MCF 10A (cell line): Measurements from ENCODE around the gene POLR3K. TPM values are rescaled to one million over a fixed set of nuclear protein-coding genes. Genes with fewer than 3 reads are reported as not detected.
"Not testable (repeated sequence)": the region's sequence is repeated elsewhere in the genome, so short reads cannot be mapped to it uniquely, and the experiment has no call there.

Experiments
- BruUV-seq: library from RNA; stranded (reverse); fragments of 400-500 nt; replicated peaks from 2 replicates; lab custom pipeline; 2021; lab: Mats Ljungman, UMichigan
- CTCF ChIA-PET: fragments of 300-600 bp; sonication (Branson Sonifier 250); formaldehyde crosslinking; extraction: SDS; loops from one replicate; lab custom pipeline; 2021; ENCODE audit warnings: antibody characterized with exemption, inconsistent platforms; lab: Yijun Ruan, JAX
- POLR2A ChIA-PET: fragments of 300-600, 350-650 bp; sonication (Branson Sonifier 250); formaldehyde crosslinking; extraction: SDS; loops from one replicate; lab custom pipeline; 2020; ENCODE audit warnings: antibody characterized with exemption, inconsistent platforms; lab: Yijun Ruan, JAX
- DNase-seq: peaks from one replicate; pipeline ENCODE4 v3.0.0-alpha.2; 2018; ENCODE audit not compliant: unreplicated experiment
- H3K27ac Mint-ChIP-seq: one replicate; pipeline ENCODE4 v1.8.0; 2022; ENCODE audit warnings: mild to moderate bottlenecking, low read depth, mixed read lengths; ENCODE audit not compliant: unreplicated experiment
- H3K27me3 Mint-ChIP-seq: one replicate; pipeline ENCODE4 v1.8.0; 2022; ENCODE audit warnings: mixed read lengths; ENCODE audit not compliant: insufficient read depth, unreplicated experiment
- H3K36me3 Mint-ChIP-seq: one replicate; pipeline ENCODE4 v1.8.0; 2022; ENCODE audit warnings: mild to moderate bottlenecking, moderate library complexity, mixed read lengths; ENCODE audit not compliant: insufficient read depth, unreplicated experiment
- H3K4me1 Mint-ChIP-seq: one replicate; pipeline ENCODE4 v1.8.0; 2022; ENCODE audit warnings: mixed read lengths; ENCODE audit not compliant: insufficient read depth, unreplicated experiment
- H3K4me3 Mint-ChIP-seq: one replicate; pipeline ENCODE4 v1.8.0; 2022; ENCODE audit warnings: mild to moderate bottlenecking, moderate library complexity, mixed read lengths; ENCODE audit not compliant: unreplicated experiment
- H3K9me3 Mint-ChIP-seq: one replicate; pipeline ENCODE4 v1.8.0; 2022; ENCODE audit warnings: mixed read lengths; ENCODE audit not compliant: unreplicated experiment
- CTCF ChIP-seq: fragments of 200-600 bp; IDR thresholded peaks from one replicate; pipeline ENCODE4 v1.8.0; 2022; ENCODE audit warnings: antibody characterized with exemption, mild to moderate bottlenecking; ENCODE audit not compliant: unreplicated experiment
- intact Hi-C: fragments of 100-400 bp; cut with micrococcal nuclease; formaldehyde crosslinking; loops from 2 replicates; pipeline ENCODE4 v1.14.1; 2022
- total RNA-seq: library from RNA; stranded (reverse); gene quantifications from 2 replicates; pipeline ENCODE4 v1.2.3, GENCODE V29; 2022

POLR3K gene
- total RNA-seq, 1 experiment from 2014 or later: 19.2 TPM

- peak overlapping the region; percentile 54 for H3K27ac Mint-ChIP-seq
- H3K9me3 Mint-ChIP-seq: no peaks in the 10 kb centered on the region
- no peaks in the 10 kb centered on the region for H3K27me3 Mint-ChIP-seq
- H3K4me3 Mint-ChIP-seq: peak overlapping the region; percentile 98
- intact Hi-C loops: no loop called here
- ChIA-PET POLR2A (interaction anchor here (0.7 to 1.6 kb wide), 2 partner anchors 26 to 372 kb away, joined by 3 to 4 read pairs; no protein-coding TSS in a partner anchor), CTCF (no interaction called here)
- peaks cover 5% of the 10 kb centered on the region for H3K4me1 Mint-ChIP-seq
- no peak for DNase-seq
- no peak for TF ChIP-seq CTCF
- BruUV-seq: TSS peak; percentile 17
- H3K36me3 Mint-ChIP-seq: peaks cover 54% of the 10 kb centered on the region
Observed at GRCh38 chr16:50769-51591, 2.4 kb downstream of the POLR3K start.

GRCh38 chr16:47234-47633, 6.2 kb downstream of the POLR3K start:
- POLR2A ChIA-PET: interaction anchor here (1.9 kb wide), 1 partner anchor 25 kb away, joined by 7 read pairs; no protein-coding TSS in a partner anchor
- Mint-ChIP-seq H3K36me3 (peaks cover 64% of the 10 kb centered on the region), H3K27ac (no peak overlapping the region), H3K4me3 (no peak overlapping the region), H3K4me1 (no peaks in the 10 kb centered on the region), H3K27me3 (no peaks in the 10 kb centered on the region), H3K9me3 (no peaks in the 10 kb centered on the region)
- intact Hi-C loops: no loop called here
- CTCF ChIA-PET: no interaction called here
- no TSS peak for BruUV-seq
- TF ChIP-seq CTCF: no peak
- no peak for DNase-seq

- CTCF ChIA-PET, H3K27ac Mint-ChIP-seq, BruUV-seq, H3K9me3 Mint-ChIP-seq, H3K4me1 Mint-ChIP-seq, intact Hi-C loops, H3K4me3 Mint-ChIP-seq, DNase-seq, H3K27me3 Mint-ChIP-seq: not testable (repeated sequence)
- H3K36me3 Mint-ChIP-seq: peaks cover 71% of the 10 kb centered on the region
- POLR2A ChIA-PET: interaction anchor here (1.9 kb wide), 1 partner anchor 25 kb away, joined by 7 read pairs; no protein-coding TSS in a partner anchor
Observed at GRCh38 chr16:46510-46909, 6.9 kb downstream of the POLR3K start.

GRCh38 chr16:45454-45853, 8.0 kb downstream of the POLR3K start:
- H3K27me3 Mint-ChIP-seq: no peaks in the 10 kb centered on the region
- DNase-seq: no peak
- ChIA-PET CTCF (interaction anchor here (0.5 to 0.7 kb wide), 2 partner anchors 11 to 387 kb away, joined by 3 read pairs; no protein-coding TSS in a partner anchor), POLR2A (interaction anchor here (1.3 kb wide), 1 partner anchor 8 kb away, joined by 5 read pairs; the partner anchor contains the start of genes POLR3K and SNRNP25)
- no peak overlapping the region for H3K4me3 Mint-ChIP-seq
- no TSS peak for BruUV-seq
- H3K9me3 Mint-ChIP-seq: no peaks in the 10 kb centered on the region
- H3K36me3 Mint-ChIP-seq: peaks cover 73% of the 10 kb centered on the region
- intact Hi-C loops: no loop called here
- H3K4me1 Mint-ChIP-seq: no peaks in the 10 kb centered on the region
- no peak overlapping the region for H3K27ac Mint-ChIP-seq
- no peak for TF ChIP-seq CTCF
